Raji (cell line): ENCODE results near the gene RYR3.

ENCODE experiments used
- POLR2A ChIP-seq: IDR thresholded peaks from 2 replicates; pipeline ENCODE4 v1.6.1; 2011; ENCODE audit warnings: low read depth, low read length, control low read depth; ENCODE audit not compliant: insufficient read depth

The RYR3 gene

DNA sequence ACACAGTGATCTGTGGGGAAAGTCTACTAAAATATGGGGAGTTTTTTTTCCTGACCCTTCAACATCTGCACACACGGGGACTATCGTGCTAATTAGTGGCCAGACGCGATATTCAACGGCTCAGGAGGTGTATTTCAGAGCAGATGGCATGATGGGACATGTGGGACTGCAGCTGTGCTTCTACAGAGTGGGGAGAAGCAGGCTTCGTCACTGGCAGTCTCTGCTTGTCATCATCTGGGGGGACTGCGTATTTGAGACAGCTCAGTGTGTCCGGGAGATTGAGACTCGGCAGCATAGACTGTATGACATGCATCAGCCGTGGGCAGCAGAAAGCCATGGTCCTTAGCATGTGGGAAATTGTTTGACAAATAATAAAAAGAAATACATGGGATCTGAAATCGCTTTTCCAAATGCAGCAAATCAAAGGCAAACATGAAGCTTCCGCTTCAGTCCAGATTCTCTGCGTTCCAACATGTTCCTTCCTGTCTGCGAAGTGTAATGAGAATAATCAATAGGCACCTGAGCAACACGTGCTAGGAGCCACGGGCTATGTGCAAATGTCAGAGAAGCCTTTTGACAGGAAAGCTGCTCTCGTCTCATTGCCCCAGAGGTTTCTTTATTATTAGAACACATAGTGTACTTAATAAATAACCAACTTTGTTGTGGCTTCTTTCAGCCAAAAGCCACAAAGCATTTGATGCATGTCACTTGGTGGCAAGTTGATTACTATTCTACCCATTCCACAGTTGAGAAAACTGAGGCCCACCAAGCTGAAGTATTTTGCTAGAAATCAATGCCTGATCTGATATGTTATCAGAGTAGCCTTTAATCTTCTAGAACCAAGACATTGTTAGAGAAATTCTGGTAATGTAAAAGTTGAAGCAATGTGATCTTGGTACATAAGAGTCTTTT is 276.3 kb downstream of the RYR3 start:
- TF ChIP-seq POLR2A, result no peak

DNA sequence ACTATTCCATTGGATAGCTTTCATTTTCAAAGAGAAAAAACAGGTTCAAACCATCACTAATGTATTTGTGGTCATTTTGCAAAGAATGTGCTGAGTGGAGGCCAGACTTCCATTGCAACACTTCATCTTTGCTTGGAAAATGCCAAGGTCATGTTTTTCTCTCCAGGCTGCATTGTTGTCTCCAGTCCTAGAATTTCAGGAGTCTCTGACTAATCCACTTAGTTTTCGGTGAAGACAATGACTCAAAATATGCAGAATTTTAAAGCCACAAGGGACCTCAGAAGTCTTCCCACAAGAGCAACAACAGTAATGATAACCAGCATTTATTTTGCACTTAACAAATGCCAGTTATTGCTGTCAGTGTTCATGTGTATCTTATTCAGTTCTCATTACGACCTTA is 277.0 kb downstream of the RYR3 start:
- no peak for TF ChIP-seq POLR2A

DNA sequence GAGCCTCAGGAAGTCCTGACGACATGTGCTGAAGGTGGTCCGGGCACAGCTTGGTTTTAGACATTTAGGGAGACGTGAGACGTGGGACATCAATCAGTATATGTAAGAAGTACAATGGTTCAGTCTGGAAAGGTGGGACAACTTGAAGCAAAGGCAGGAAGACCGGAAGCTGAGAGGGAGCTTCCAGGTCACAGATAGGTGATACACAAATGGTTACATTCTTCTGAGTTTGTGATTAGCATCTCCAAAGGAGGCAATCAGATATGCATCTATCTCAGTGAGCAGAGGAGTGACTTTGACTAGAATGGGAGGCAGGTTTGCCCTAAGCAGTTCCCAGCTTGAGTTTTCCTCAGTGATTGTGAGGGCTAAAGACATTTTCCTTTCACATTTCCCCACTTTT is 282.1 kb downstream of the RYR3 start:
- TF ChIP-seq POLR2A, result no peak

DNA sequence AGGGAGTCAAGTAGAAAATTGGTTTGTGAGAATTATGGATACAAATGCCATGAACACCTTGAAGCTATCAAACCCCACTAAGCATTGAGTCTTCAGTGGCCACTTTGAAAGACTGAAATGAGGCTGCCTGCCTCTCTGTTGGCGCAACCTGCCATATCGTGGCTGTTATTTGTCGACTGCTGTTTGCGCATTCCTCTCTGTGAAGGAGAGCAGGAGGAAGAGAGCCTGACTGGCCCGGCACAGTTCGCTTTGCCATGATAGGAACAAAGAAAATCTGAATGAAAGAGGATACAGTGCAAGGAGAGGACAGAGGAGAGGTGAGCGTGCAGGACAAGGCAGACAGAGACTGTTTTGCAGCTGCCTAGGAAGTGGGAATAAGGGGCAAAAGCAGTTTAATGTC is 289.4 kb downstream of the RYR3 start:
- TF ChIP-seq POLR2A, result no peak

DNA sequence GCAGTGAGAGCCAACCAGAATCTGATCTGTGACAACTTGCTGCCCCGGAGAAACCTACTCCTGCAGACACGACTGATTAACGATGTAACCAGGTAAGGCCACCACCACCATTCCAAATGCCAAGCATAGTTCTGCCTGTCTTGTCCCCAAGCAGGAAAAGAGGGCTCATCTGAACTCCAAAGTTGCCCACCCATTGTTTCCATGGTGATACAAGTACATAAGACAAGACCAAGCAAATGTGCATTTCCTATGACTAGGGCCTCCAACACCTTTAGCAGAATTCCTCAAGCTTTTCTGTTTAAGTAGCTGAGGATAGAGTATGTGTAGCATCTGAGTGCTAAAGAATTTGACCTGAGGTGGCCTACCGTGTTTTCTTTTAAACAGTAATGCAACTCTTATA is 290.7 kb downstream of the RYR3 start:
- no peak for TF ChIP-seq POLR2A

DNA sequence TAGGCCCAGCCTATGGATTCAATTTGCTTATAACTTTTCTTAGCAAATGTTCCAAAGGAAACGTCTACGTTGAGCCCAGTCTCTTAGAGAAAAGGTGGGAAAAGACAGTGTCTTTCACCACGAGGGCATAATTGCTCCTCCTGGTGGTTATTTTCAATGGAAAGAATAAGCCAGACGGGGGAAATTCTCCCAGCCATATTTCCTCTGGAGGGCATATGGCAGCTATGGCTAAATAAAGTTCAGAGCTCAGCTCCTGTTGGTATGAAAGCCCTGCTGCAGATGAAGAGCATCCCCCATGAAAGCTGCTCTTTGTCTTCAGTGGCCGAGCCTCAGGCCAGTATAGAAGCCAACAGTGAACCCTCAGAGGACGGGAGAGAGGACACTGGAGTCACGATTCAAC is 297.9 kb downstream of the RYR3 start:
- TF ChIP-seq POLR2A, result no peak

DNA sequence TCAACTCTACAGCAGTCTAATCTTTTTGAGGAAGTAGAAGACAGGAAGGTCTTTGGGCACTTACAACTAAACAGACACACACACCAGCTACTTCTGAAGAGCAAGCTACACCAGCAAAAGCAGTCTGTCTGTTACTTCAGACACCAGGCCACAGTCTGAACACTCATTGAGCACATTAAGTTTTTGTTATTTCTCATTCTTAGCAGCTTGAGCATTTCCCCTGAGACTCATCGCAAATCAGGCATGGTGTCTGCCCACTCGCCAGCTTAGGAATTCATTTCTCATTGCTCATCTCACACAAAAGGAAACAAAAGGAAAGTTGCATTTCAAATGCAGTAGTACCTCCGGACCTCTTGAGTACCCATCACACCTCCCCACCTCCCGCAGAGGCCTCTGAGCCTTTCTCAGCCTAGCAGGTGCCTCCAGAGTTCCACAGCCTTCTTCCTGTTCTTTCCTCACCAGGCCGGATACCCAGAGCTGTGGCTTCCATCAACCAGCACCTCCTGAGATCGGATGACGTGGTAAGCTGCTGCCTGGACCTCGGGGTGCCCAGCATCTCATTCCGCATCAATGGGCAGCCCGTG is 302.0 kb downstream of the RYR3 start:
- no peak for TF ChIP-seq POLR2A

DNA sequence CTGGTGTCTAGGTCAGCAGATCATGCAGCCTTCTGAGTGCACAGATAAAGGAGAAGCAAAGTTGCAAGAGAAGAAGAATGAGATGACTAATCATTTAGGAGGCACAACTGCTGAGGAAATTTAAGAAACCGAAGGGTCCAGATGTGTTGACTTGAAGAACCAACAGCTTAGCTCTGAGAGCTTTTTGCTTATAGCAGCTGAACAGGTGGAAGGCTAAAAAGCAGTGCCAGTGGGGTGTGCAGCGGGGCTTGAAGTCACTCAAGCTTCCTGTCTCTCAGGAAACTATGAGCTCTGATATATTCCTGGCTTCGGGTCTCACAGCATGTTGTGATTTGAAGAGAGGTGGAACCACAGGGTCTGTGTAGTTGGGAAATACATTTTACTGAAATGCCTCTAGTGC is 305.7 kb downstream of the RYR3 start:
- no peak for TF ChIP-seq POLR2A

DNA sequence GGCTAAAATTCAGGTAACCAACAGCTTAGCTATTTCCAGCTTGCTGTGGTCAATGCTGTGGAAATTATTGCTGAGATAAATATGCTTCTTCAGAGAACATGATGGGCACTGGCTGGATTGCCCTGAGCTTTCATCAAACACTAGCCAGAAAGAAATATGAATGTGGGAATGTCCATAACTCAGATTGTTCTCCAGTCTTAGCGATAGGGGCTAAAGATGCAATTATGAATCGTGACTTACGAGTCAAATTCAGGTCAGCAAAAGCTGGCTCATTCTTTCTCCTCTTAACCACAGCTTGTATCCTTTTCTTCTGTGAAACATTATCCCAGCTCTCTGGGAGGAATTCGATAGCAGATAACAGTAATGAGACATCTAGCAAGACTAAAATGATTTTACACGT is 307.6 kb downstream of the RYR3 start:
- no peak for TF ChIP-seq POLR2A

DNA sequence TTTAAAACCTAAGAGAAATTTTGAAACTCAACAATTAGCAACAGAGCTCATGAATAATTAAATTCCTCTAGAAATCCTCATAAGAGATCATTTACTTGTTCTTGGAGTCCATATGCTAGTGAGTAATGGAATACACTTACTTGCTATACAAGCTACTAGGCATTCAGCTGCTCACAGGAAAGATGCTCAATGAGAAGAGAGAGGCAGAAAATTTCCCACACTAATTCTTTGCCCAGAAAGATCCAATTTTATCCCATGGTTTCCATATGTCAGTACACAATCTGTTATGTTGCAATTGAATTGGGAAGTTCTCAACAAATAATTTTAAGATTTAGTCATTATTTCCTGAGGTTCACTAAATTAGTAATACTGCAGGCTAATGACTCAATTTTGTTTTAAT is 310.4 kb downstream of the RYR3 start:
- TF ChIP-seq POLR2A, result no peak

DNA sequence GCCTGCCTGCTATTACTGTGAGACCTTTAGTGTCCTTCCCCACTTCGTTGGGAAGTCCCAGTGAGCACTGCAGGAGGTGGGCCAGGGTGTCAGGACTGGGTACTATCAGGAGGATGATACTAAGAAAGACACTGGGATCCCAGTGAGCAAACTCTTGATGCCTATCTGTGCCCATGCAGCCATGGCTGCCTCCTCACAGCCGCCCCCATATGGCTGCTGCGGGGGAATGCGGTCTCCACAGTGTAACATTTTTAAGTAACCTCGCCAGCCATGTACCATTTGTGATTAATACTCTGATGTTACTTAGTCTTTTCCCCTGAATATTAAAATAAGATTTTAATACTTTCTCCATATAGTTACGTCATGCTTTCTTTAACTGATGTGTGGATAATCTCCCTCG is 312.2 kb downstream of the RYR3 start:
- no peak for TF ChIP-seq POLR2A

DNA sequence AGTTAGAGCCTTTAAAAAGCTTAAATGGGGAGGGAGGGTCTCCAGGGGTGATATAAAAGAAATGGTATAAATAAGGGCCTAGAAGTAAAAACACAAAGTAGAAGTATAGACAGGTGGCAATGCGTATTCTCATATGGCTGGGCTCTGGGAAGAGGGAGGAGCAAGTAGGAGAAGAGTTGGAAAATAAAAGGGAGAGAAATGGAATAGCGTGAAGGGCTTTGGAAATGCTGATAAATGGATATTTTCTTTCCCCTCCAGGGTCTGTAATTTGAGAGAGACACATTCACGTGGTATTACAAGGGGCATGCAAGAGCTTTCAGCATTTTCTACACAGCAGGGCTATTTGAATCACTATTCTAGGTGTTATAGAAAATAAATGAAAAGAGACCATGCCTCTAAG is 313.7 kb downstream of the RYR3 start:
- no peak for TF ChIP-seq POLR2A

DNA sequence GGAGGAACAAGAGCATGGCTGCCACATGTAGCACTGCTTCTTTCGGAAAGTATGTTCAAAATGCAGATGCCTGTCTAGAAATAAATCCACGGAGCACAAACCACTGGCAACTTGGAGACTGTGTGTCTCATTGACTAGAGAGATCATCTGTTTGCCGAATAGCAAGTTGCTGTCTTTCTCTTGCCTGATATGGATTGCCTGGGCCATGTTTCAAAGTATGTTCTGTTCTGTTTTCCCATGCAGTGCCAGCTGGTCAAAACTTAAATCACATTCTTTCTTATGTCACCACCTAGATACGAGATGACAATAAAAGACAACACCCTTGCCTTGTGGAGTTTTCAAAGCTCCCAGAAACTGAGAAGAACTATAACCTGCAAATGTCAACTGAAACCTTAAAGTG is 318.9 kb downstream of the RYR3 start:
- TF ChIP-seq POLR2A, result no peak

DNA sequence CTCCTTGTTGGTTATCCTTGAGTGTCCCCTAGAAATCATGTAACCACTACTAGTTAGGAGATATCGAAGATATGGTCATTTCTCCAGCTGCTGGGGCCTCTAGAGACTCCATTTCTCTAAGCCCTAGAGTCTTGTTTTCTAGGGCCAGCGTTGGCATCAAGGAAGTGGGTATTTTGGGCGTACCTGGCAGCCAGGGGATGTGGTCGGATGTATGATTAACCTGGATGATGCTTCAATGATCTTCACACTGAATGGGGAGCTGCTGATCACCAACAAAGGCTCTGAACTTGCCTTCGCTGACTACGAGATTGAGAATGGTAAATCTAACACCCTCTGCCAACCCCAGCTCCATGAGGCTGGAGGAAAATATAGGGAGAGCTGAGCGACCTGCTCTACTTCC is 325.5 kb downstream of the RYR3 start:
- no peak for TF ChIP-seq POLR2A

DNA sequence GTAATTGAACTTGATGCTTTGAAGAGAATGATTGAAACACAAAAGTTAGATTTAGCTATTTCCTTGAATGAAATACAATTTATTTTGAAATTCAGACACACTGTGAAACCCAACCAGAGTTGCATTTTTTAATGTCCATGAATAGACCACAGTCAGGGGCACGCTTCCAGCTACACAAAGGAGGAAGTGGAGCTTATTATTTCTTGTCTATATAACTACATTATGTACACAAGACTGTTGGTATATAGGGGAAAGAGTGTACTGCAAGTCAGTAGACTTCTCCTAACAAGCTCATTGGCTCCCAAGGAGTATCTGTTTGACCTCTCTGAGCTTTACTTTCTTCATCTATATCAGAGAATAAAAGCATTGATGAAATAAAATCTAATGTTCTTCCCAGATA is 326.2 kb downstream of the RYR3 start:
- no peak for TF ChIP-seq POLR2A

DNA sequence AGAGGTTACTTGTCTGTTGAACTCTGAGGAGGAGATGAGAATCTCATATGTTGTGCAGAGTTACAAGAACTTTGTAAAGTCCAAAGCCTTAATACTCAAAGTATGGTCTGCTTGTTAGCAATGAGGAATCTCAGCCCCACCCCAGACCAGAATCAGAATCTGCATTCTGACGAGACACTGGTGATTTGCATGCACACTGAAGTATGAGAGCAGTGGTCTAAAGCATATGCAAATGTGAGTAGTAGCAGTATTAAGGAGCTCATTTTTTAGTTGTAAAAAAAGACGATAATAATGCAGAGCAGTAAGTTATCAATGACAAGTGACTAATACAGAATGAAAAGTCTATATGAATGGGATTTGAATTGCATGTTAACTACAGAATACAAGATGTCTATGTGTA is 327.7 kb downstream of the RYR3 start:
- TF ChIP-seq POLR2A, result no peak

DNA sequence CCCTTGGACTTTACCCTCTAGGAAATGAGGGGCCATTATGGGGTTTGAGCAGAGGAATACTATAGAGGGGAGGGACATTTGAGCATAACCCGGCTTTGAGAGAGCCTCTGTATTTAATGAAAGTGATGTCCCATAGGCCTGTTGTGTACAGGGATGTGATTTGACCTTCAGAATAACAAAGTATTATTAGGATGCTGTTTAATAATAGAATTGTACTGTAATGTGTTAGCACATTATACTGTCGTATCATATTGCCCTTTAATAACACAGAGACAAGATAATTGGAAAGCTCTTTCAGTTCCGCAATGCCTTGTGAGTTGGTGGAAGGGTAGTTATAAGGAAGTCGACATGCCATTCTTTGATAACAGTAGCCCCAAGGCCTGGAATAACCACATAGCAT is 328.3 kb downstream of the RYR3 start:
- TF ChIP-seq POLR2A, result no peak
